Measurements from ENCODE around the gene SLC12A5. TPM values are rescaled to one million over a fixed set of nuclear protein-coding genes. Genes with fewer than 3 reads are reported as not detected.

The SLC12A5 gene
- total RNA-seq, 4 donors from 2014 or later = not detected

- Histone ChIP-seq H3K4me1 (peaks cover 86 to 89% of the 10 kb centered on the region in 2 donors), H3K36me3 (no peaks in the 10 kb centered on the region), H3K4me3 (peak overlapping the region in 1 of 4 donors; percentile 7), H3K27ac (peak overlapping the region in 2 of 4 donors; percentile 32 to 52), H3K27me3 (no peaks in the 10 kb centered on the region), H3K9me3 (no peaks in the 10 kb centered on the region)
- no peak for ATAC-seq
- in situ Hi-C loops (cut with MboI; ENCODE audit: low sequenced_read_pairs in 4 of 4) = loop anchor here in 3 of 4 donors (25.0 kb wide), 1 partner anchor 272 kb away; the partner anchor contains the start of gene UBE2C (in 3 of the 3)
- no peak for DNase-seq
- TF ChIP-seq POLR2A (IDR thresholded peaks at IDR 0.05) (no peak), CTCF (IDR thresholded peaks at IDR 0.05 in 4 of 5, conservative IDR thresholded peaks at IDR 0.05 in 1 of 5) (no peak)
- intact Hi-C loops (cut with DNase I; ENCODE audit: low total_unique reads) = loop anchor here (5.0 kb wide), 3 partner anchors 152 to 292 kb away; partner anchors contain the start of genes DNTTIP1, PCIF1 and WFDC3
These were observed 55.8 kb downstream of the SLC12A5 start for GRCh38 chr20:46084805-46085178.

- DNase-seq (no peak), ATAC-seq (no peak)
- H3K4me3 ChIP-seq = peak overlapping the region in 1 of 4 donors; percentile 7
- peaks cover 84 to 87% of the 10 kb centered on the region in 2 donors for H3K4me1 ChIP-seq
- intact Hi-C loops (cut with DNase I; ENCODE audit: low total_unique reads) = loop anchor here (5.0 kb wide), 3 partner anchors 153 to 293 kb away; partner anchors contain the start of genes DNTTIP1, PCIF1 and WFDC3
- TF ChIP-seq CTCF (IDR thresholded peaks at IDR 0.05 in 4 of 5, conservative IDR thresholded peaks at IDR 0.05 in 1 of 5) (no peak), POLR2A (IDR thresholded peaks at IDR 0.05) (no peak)
- no peaks in the 10 kb centered on the region for H3K27me3 ChIP-seq
- no peaks in the 10 kb centered on the region for H3K36me3 ChIP-seq
- H3K27ac ChIP-seq = peak overlapping the region in 3 of 4 donors; percentile 19 to 52 (median 32)
- in situ Hi-C loops (cut with MboI; ENCODE audit: low sequenced_read_pairs in 4 of 4) = loop anchor here in 3 of 4 donors (25.0 kb wide), 1 partner anchor 273 kb away; the partner anchor contains the start of gene UBE2C (in 3 of the 3)
- H3K9me3 ChIP-seq = no peaks in the 10 kb centered on the region
These were observed 56.3 kb downstream of the SLC12A5 start for GRCh38 chr20:46085179-46085851.

GRCh38 chr20:46087161-46087560 lies 58.1 kb downstream of the SLC12A5 start:
- ATAC-seq (no peak), DNase-seq (no peak)
- Histone ChIP-seq H3K27me3 (no peaks in the 10 kb centered on the region), H3K4me3 (no peak overlapping the region), H3K4me1 (peaks cover 70 to 73% of the 10 kb centered on the region in 2 donors), H3K9me3 (no peaks in the 10 kb centered on the region), H3K36me3 (no peaks in the 10 kb centered on the region), H3K27ac (peak overlapping the region; percentile 17 to 89 (median 29))
- TF ChIP-seq CTCF (IDR thresholded peaks at IDR 0.05 in 4 of 5, conservative IDR thresholded peaks at IDR 0.05 in 1 of 5) (peak in 3 of 5 experiments; percentile 20 to 36 (median 28)), POLR2A (IDR thresholded peaks at IDR 0.05) (no peak)
- in situ Hi-C loops (cut with MboI; ENCODE audit: low sequenced_read_pairs in 4 of 4) = loop anchor here in 3 of 4 donors (25.0 kb wide), 1 partner anchor 275 kb away; the partner anchor contains the start of gene UBE2C (in 3 of the 3)
- intact Hi-C loops (cut with DNase I; ENCODE audit: low total_unique reads) = loop anchor here (5.0 kb wide), 3 partner anchors 155 to 295 kb away; partner anchors contain the start of genes DNTTIP1, PCIF1 and WFDC3

- H3K9me3 ChIP-seq = no peaks in the 10 kb centered on the region
- DNase-seq (no peak), ATAC-seq (no peak)
- H3K27ac ChIP-seq = peak overlapping the region; percentile 89 to 98 (median 95)
- no peak for TF ChIP-seq CTCF (IDR thresholded peaks at IDR 0.05 in 4 of 5, conservative IDR thresholded peaks at IDR 0.05 in 1 of 5)
- TF ChIP-seq POLR2A (IDR thresholded peaks at IDR 0.05) = no peak
- H3K4me3 ChIP-seq = peak overlapping the region; percentile 79 to 94 (median 88)
- in situ Hi-C loops (cut with MboI; ENCODE audit: low sequenced_read_pairs in 4 of 4) = loop anchor here in 3 of 4 donors (25.0 kb wide), 1 partner anchor 276 kb away; the partner anchor contains the start of gene UBE2C (in 3 of the 3)
- no peaks in the 10 kb centered on the region for H3K36me3 ChIP-seq
- intact Hi-C loops (cut with DNase I; ENCODE audit: low total_unique reads) = loop anchor here (1.0 to 5.0 kb wide), 5 partner anchors 66 to 296 kb away; partner anchors contain the start of genes DNTTIP1, PCIF1 and WFDC3
- H3K4me1 ChIP-seq = peaks cover 56 to 59% of the 10 kb centered on the region in 2 donors
- no peaks in the 10 kb centered on the region for H3K27me3 ChIP-seq
These were observed 59.6 kb downstream of the SLC12A5 start for GRCh38 chr20:46088409-46089166.

Data from gastrocnemius medialis (tissue), 4 donors.